Activated T-cell treated with anti-CD3 and anti-CD28 coated beads, Interleukin-2, amount 50 U/mL, for 1 hour (primary cell): ENCODE data around the gene GLOD4.
A peak's percentile ranks its signal among the peaks of the same experiment; 100 is the strongest.
"Not testable (repeated sequence)": the region's sequence is repeated elsewhere in the genome, so short reads cannot be mapped to it uniquely, and the experiment has no call there.

Experiments used
- DNase-seq: peaks from one replicate; pipeline ENCODE4 v3.0.0-alpha.2; 2020

The GLOD4 gene

GRCh38 chr17:773016-773415, 9.1 kb downstream of the GLOD4 start:
- no peak for DNase-seq

- no peak for DNase-seq
These were observed 15.0 kb downstream of the GLOD4 start for GRCh38 chr17:767076-767475.

- no peak for DNase-seq
These were observed 21.7 kb downstream of the GLOD4 start for GRCh38 chr17:760371-760770.

- no peak for DNase-seq
These were observed 22.1 kb downstream of the GLOD4 start for GRCh38 chr17:759964-760363.

GRCh38 chr17:756010-756567, 26.0 kb downstream of the GLOD4 start:
- not testable (repeated sequence) for DNase-seq

DNA sequence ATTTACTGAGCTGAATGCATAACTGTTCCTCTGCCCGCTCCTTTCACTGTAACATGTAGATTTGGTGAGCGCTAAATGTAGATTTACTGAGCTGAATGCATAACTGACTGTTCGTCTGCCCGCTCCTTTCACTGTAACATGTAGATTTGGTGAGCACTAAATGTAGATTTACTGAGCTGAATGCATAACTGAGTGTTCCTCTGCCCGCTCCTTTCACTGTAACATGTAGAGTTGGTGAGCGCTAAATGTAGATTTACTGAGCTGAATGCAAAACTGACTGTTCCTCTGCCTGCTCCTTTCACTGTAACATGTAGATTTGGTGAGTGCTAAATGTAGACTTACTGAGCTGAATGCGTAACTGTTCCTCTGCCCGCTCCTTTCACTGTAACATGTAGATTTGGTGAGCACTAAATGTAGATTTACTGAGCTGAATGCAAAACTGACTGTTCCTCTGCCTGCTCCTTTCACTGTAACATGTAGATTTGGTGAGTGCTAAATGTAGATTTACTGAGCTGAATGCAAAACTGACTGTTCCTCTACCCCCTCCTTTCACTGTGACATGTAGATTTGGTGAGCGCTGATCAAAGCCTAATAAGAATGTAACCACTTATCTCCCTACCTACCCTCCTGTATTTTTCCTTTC, 26.6 kb downstream of the GLOD4 start:
- not testable (repeated sequence) for DNase-seq

DNA sequence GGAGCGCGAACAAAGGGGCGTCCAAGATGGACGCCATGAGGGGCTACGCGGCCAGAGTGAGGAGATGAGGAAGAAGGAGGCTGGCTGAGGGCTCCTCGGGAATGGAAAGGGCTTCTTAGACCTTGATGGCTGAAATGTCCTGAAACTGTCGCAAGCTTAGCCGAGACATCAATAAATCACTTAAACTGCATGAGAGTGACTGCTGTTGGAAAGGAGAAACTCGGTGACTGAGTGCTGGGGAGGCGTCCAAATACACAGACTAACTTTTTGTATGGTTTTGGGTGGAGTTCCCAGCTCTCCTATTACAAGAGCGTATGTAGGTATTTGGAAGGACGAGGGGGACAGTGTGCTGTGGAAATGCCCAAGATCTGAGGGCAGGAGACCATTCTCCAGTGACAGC, 28.7 kb downstream of the GLOD4 start:
- no peak for DNase-seq

GRCh38 chr17:752620-753219, 29.4 kb downstream of the GLOD4 start:
- no peak for DNase-seq

- peak; percentile 100 for DNase-seq
These were observed 30.0 kb downstream of the GLOD4 start, which contains the start of gene GEMIN4 for GRCh38 chr17:752002-752619. Gene GEMIN4 (minus strand): TSS chr17:752264. CDS start chr17:752142, 122 bp downstream.

- no peak for DNase-seq
These were observed 30.6 kb downstream of the GLOD4 start for GRCh38 chr17:751269-752001.

- DNase-seq: no peak
These were observed 31.5 kb downstream of the GLOD4 start for GRCh38 chr17:750431-751037.

- DNase-seq: not testable (repeated sequence)
These were observed 32.7 kb downstream of the GLOD4 start for GRCh38 chr17:749359-749758.

- DNase-seq: not testable (repeated sequence)
These were observed 33.5 kb downstream of the GLOD4 start for GRCh38 chr17:748604-749003.

- DNase-seq: no peak
These were observed 35.1 kb downstream of the GLOD4 start for GRCh38 chr17:746783-747629.

- no peak for DNase-seq
These were observed 35.9 kb downstream of the GLOD4 start for GRCh38 chr17:746181-746580.

GRCh38 chr17:745406-745805, 36.7 kb downstream of the GLOD4 start:
- no peak for DNase-seq

DNA sequence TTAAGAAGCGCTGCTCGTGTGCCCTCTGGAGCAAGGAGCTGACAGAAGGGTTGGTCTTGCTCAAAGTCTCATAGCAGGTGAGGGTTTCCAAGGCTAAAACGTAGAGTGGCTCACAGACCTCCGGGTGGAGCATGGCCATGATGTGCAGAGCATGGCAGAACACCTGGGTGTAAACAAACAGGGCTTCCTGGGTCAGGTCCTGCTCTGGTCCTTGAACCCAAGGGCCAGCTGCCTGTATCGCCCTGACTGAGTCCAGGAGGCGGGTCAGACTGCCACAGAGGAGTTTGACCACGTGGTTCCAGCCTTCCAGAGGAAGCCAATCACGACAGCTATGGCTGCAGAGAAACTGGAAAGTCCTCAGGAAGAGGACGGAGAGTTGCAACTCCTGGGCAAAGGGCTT, 37.1 kb downstream of the GLOD4 start:
- DNase-seq: no peak

DNA sequence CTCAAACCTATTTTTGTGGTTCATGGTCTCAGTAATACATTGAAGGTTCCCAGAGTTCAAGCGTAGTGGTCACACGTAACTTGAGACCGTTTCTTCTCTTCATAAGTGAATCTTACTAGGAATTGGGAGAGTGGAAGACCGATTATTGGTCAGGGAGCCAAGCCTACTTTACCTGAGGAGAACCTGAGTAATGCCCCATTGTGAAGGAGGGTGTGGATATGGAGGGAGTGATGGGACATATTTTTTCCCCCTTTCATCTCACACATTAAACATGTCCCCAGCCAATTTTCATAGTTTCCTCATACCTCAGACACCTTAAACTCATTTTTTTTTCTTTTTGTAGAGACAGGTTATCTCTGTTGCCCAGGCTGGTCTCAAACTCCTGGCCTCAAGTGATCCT, 38.9 kb downstream of the GLOD4 start:
- no peak for DNase-seq

DNA sequence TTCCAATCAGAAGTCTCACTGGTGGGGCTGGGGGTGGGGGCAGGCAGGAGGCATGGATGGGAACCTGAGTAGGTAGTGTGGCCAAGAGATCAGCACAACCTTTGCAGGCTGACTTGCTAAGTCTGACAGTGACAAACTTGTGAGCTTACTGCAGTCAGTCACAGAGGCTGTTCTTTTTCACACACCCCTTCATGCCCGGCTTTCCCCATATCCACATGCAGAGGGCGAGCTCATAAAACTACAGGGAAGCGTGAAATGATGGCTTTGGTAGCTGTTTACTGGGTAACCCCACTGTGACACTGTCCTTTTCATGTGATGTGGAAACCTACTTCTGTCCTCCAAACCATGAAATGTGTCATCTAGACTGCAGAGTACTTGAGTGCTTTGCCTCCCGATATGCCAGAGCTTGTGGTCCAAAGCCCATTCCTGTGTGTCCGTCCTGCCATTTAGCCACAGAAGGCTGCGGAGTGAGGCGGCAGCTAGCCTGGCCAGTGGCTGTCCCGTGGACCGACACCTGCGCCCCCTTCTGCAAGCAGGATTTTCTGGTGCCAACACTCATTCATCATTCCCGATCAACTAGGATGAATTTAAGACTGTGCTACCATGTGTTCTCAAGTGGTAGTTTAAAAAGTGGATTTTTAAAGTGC, 39.8 kb downstream of the GLOD4 start:
- DNase-seq: no peak

- peak; percentile 30 for DNase-seq
These were observed 41.7 kb downstream of the GLOD4 start for GRCh38 chr17:740240-741017.
